Gastroesophageal sphincter (tissue), 4 donors: ENCODE measurements around the gene FKBP14. TPM values are rescaled to one million over a fixed set of nuclear protein-coding genes. Genes with fewer than 3 reads are reported as not detected.

ENCODE experiments used
- ATAC-seq: fragments of 150-250 bp; one replicate; pipeline ENCODE4 v1.9.1; 2016; ENCODE audit warnings: mild to moderate bottlenecking, moderate library complexity
- H3K27ac ChIP-seq, 4 donors: fragments of 200-600 bp; sonication (generic) in 3 of 4; 1 replicate in 3 of 4; 2 replicates in 1 of 4; pipeline ENCODE4 v1.5.1; 2016 to 2019
- H3K27me3 ChIP-seq: fragments of 200-600 bp; sonication (generic); one replicate; pipeline ENCODE4 v1.5.1; 2019
- H3K36me3 ChIP-seq, 2 donors: fragments of 200-600 bp; sonication (generic); one replicate each; pipeline ENCODE4 v1.5.1; 2019; ENCODE audit warnings: control low read depth in 1 of 2
- H3K4me1 ChIP-seq, 3 donors: fragments of 200-600 bp; sonication (generic); 1 replicate in 2 of 3; 2 replicates in 1 of 3; pipeline ENCODE4 v1.5.1; 2016 to 2019; ENCODE audit warnings: control low read depth in 2 of 3
- H3K4me3 ChIP-seq, 2 donors: fragments of 200-600 bp; sonication (generic); one replicate each; pipeline ENCODE4 v1.5.1; 2019; ENCODE audit warnings: mild to moderate bottlenecking in 1 of 2, moderate library complexity in 1 of 2
- H3K9me3 ChIP-seq, 3 donors: fragments of 200-600 bp; sonication (generic); one replicate each; pipeline ENCODE4 v1.5.1; 2017 to 2019; ENCODE audit warnings: control low read depth in 2 of 3
- CTCF ChIP-seq, 4 experiments: fragments of 200-600 bp in 2 of 4; fragments of 450-650 bp in 2 of 4; sonication (generic) in 1 of 4; IDR thresholded peaks; one replicate each; pipeline ENCODE4 v1.5.1; 2017 to 2019; ENCODE audit warnings: antibody characterized with exemption in 4 of 4, mild to moderate bottlenecking in 2 of 4, moderate library complexity in 2 of 4
- EP300 ChIP-seq: sonication (generic); formaldehyde crosslinking; IDR thresholded peaks from one replicate; pipeline ENCODE4 v1.6.1; 2017; ENCODE audit warnings: antibody characterized with exemption, mild to moderate bottlenecking
- POLR2A ChIP-seq, 2 donors: fragments of 450-650 bp; IDR thresholded peaks; one replicate each; pipeline ENCODE4 v1.6.1; 2017; ENCODE audit warnings: antibody characterized with exemption in 2 of 2, mild to moderate bottlenecking in 2 of 2, moderate library complexity in 1 of 2
- POLR2AphosphoS5 ChIP-seq: sonication (generic); formaldehyde crosslinking; IDR thresholded peaks from one replicate; pipeline ENCODE4 v1.6.1; 2017; ENCODE audit warnings: antibody characterized with exemption
- WGBS, 2 donors: methylation state at CpG; one replicate each; pipeline ENCODE4 v1.1.5; 2018; ENCODE audit warnings: low coverage in 1 of 2; 5-methylcytosine and 5-hydroxymethylcytosine counted together
- total RNA-seq, 4 donors: library from RNA; depleted of rRNA; stranded (reverse); fragments of >200 nt; gene quantifications; one replicate each; pipeline ENCODE4 v1.1.0, GENCODE V29; 2016

FKBP14 gene
- total RNA-seq, 4 donors from 2014 or later: 7.0 to 10.7 (median 7.7) TPM

GRCh38 chr7:29971566-29972314 is 54.8 kb downstream of the FKBP14 start:
- peaks cover 15 to 80% (median 15%) of the 10 kb centered on the region in 3 donors for H3K4me1 ChIP-seq
- H3K4me3 ChIP-seq: no peak overlapping the region
- WGBS, 2 donors: 56 to 81% methylated on average over 4 to 5 of the region's 5 CpGs
- peaks cover 0 to 11% of the 10 kb centered on the region in 2 donors for H3K36me3 ChIP-seq
- no peaks in the 10 kb centered on the region for H3K27me3 ChIP-seq
- no peak for TF ChIP-seq EP300
- no peak for TF ChIP-seq CTCF (IDR thresholded peaks at IDR 0.05)
- TF ChIP-seq POLR2AphosphoS5: no peak
- TF ChIP-seq POLR2A (IDR thresholded peaks at IDR 0.05): no peak
- no peaks in the 10 kb centered on the region for H3K9me3 ChIP-seq
- no peak for ATAC-seq
- no peak overlapping the region for H3K27ac ChIP-seq

GRCh38 chr7:29970158-29970557 is 56.3 kb downstream of the FKBP14 start:
- H3K9me3 ChIP-seq: no peaks in the 10 kb centered on the region
- no peak overlapping the region for H3K4me3 ChIP-seq
- no peaks in the 10 kb centered on the region for H3K27me3 ChIP-seq
- ATAC-seq: no peak
- peaks cover 0 to 70% (median 1%) of the 10 kb centered on the region in 3 donors for H3K4me1 ChIP-seq
- H3K36me3 ChIP-seq: peaks cover 0 to 19% of the 10 kb centered on the region in 2 donors
- 63 to 83% methylated on average over 1 of the region's 1 CpG for WGBS, 2 donors
- TF ChIP-seq POLR2A (IDR thresholded peaks at IDR 0.05) (no peak), EP300 (no peak), POLR2AphosphoS5 (no peak), CTCF (IDR thresholded peaks at IDR 0.05) (no peak)
- no peak overlapping the region for H3K27ac ChIP-seq

- H3K9me3 ChIP-seq: no peaks in the 10 kb centered on the region
- H3K27me3 ChIP-seq: no peaks in the 10 kb centered on the region
- no peak overlapping the region for H3K4me3 ChIP-seq
- peaks cover 0 to 19% of the 10 kb centered on the region in 2 donors for H3K36me3 ChIP-seq
- no peak for TF ChIP-seq POLR2A (IDR thresholded peaks at IDR 0.05)
- TF ChIP-seq EP300: no peak
- no peak for TF ChIP-seq CTCF (IDR thresholded peaks at IDR 0.05)
- TF ChIP-seq POLR2AphosphoS5: no peak
- ATAC-seq: no peak
- H3K27ac ChIP-seq: no peak overlapping the region
- H3K4me1 ChIP-seq: peaks cover 0 to 70% (median 0%) of the 10 kb centered on the region in 3 donors
- 80 to 86% methylated on average over 2 of the region's 2 CpGs for WGBS, 2 donors
Observed at GRCh38 chr7:29969738-29970137, 56.8 kb downstream of the FKBP14 start.

- Histone ChIP-seq H3K27me3 (no peaks in the 10 kb centered on the region), H3K4me3 (no peak overlapping the region), H3K9me3 (no peaks in the 10 kb centered on the region), H3K36me3 (peaks cover 0 to 19% of the 10 kb centered on the region in 2 donors), H3K27ac (no peak overlapping the region), H3K4me1 (peaks cover 0 to 69% (median 0%) of the 10 kb centered on the region in 3 donors)
- no peak for TF ChIP-seq POLR2AphosphoS5
- no peak for TF ChIP-seq CTCF (IDR thresholded peaks at IDR 0.05)
- TF ChIP-seq POLR2A (IDR thresholded peaks at IDR 0.05): no peak
- no peak for TF ChIP-seq EP300
- WGBS, 2 donors: 77 to 82% methylated on average over 3 to 12 of the region's 12 CpGs
- no peak for ATAC-seq
Observed at GRCh38 chr7:29968683-29969395, 57.7 kb downstream of the FKBP14 start.
